ENCODE measurements around the gene PRKCE. TPM values are rescaled to one million over a fixed set of nuclear protein-coding genes. Genes with fewer than 3 reads are reported as not detected.

Gene PRKCE
- total and polyA plus RNA-seq, 7 donors: 3.0 to 22.8 (median 16.1) TPM

DNA sequence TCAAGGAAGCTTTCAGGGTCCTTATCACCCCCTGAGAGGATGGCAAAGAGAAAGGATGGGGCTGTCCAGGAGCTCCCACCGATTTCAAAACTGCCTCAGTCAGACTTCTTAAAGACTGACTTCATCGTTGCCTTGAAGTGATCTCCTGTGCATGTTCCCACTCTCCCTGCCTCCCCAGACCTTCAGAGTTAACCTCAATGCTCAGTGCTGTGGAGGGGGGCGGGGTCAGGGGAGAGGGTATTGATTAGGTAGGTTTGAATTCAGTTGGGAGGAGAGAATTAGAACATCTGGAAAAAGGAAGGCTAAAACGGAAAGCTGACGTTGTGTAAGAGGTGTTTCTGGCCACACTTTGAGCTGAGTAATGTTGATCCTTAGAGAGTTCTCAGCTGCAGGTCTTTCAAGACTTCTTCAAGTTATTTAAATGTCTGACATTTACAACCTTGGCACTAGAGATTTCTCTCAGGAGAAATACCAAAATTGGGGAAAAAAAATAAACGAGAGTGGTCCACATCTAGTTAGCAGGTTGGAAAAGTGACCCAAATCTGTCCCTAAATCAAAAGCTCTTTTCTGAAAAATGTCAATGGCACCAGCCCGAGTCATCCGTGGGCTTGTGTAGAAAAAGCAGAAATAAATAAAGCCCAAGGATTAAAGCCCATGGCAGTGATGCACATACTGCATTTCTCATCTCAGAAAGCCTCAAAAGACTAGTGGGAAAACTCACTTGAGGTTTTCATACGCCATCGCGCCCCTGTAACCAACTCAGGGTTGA is 511.0 kb downstream of the PRKCE start:
- ATAC-seq (peak in 1 of 4 donors; percentile 26), DNase-seq (no peak)
- TF ChIP-seq, protein P1, sequence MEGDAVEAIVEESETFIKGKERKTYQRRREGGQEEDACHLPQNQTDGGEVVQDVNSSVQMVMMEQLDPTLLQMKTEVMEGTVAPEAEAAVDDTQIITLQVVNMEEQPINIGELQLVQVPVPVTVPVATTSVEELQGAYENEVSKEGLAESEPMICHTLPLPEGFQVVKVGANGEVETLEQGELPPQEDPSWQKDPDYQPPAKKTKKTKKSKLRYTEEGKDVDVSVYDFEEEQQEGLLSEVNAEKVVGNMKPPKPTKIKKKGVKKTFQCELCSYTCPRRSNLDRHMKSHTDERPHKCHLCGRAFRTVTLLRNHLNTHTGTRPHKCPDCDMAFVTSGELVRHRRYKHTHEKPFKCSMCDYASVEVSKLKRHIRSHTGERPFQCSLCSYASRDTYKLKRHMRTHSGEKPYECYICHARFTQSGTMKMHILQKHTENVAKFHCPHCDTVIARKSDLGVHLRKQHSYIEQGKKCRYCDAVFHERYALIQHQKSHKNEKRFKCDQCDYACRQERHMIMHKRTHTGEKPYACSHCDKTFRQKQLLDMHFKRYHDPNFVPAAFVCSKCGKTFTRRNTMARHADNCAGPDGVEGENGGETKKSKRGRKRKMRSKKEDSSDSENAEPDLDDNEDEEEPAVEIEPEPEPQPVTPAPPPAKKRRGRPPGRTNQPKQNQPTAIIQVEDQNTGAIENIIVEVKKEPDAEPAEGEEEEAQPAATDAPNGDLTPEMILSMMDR (IDR thresholded peaks at IDR 0.05): no peak
- intact Hi-C loops (cut with DNase I): no loop called here
- peaks cover 10% of the 10 kb centered on the region for H3K4me1 ChIP-seq
- H3K27me3 ChIP-seq (ENCODE audit: insufficient read depth in 3 of 3, low read length in 2 of 3): no peaks in the 10 kb centered on the region
- H3K36me3 ChIP-seq (ENCODE audit: insufficient read depth in 1 of 2, low read depth in 1 of 2): peaks cover 0 to 5% of the 10 kb centered on the region in 2 donors
- 82 to 85% (median 83%) methylated on average over 11 of the region's 11 CpGs for WGBS, 3 donors
- H3K4me3 ChIP-seq: no peak overlapping the region
- H3K9me3 ChIP-seq: no peaks in the 10 kb centered on the region
- no peak overlapping the region for H3K27ac ChIP-seq

GRCh38 chr2:46163098-46163430 is 511.6 kb downstream of the PRKCE start:
- 90 to 98% (median 98%) methylated on average over 3 of the region's 3 CpGs for WGBS, 3 donors
- ATAC-seq (no peak), DNase-seq (no peak)
- Histone ChIP-seq H3K36me3 (ENCODE audit: insufficient read depth in 1 of 2, low read depth in 1 of 2) (peaks cover 0 to 5% of the 10 kb centered on the region in 2 donors), H3K4me1 (peaks cover 10% of the 10 kb centered on the region), H3K4me3 (no peak overlapping the region), H3K27me3 (ENCODE audit: insufficient read depth in 3 of 3, low read length in 2 of 3) (no peaks in the 10 kb centered on the region), H3K9me3 (no peaks in the 10 kb centered on the region), H3K27ac (no peak overlapping the region)
- TF ChIP-seq, protein P1 (IDR thresholded peaks at IDR 0.05): no peak
- intact Hi-C loops (cut with DNase I): no loop called here

- Histone ChIP-seq H3K27ac (peak overlapping the region; percentile 23), H3K4me1 (peaks cover 10% of the 10 kb centered on the region), H3K9me3 (no peaks in the 10 kb centered on the region), H3K36me3 (ENCODE audit: insufficient read depth in 1 of 2, low read depth in 1 of 2) (peaks cover 0 to 5% of the 10 kb centered on the region in 2 donors), H3K4me3 (no peak overlapping the region), H3K27me3 (ENCODE audit: insufficient read depth in 3 of 3, low read length in 2 of 3) (no peaks in the 10 kb centered on the region)
- no peak for ATAC-seq
- TF ChIP-seq, protein P1 (IDR thresholded peaks at IDR 0.05): no peak
- WGBS, 3 donors: 72 to 82% (median 79%) methylated on average over 8 of the region's 8 CpGs
- DNase-seq: no peak
- intact Hi-C loops (cut with DNase I): no loop called here
Observed at GRCh38 chr2:46163804-46164528, 512.5 kb downstream of the PRKCE start.

DNA sequence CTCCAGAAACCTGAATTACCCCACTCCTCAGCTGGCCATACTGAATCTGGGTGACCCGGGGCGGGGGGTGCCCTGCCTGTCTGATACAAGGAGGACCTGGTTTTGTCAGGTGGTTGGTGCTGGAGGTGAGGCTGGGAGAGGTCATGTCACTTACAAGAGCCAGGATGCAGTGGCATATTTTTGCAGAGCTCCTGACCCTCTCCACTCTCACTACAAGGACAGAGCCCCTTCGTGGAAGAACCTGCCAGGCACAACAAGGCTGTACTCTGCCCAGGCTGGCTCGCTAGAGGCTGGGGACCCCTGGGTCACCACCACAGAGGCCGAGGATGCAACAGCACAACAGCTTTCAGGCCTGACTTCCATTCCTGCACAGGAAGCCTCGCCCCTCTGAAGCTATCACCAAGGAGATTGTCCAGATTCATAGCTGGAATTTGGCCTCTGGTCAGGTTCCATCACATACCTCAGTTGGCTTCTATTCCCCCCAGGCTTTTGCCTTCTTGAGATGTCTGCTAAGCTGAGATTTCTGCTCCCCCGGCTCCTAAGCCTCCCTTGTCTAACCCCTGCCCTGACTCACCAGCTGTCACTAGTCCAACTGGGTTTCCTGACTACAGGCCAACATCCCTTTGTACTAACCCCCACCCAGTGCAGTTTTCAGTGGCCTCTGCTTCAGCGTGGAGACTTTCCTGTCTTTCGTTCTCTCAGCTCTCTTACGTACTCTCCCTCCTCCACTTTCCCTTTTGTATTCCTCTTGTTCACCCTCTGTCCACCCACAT is 513.2 kb downstream of the PRKCE start:
- Histone ChIP-seq H3K9me3 (no peaks in the 10 kb centered on the region), H3K4me1 (peaks cover 10% of the 10 kb centered on the region), H3K4me3 (no peak overlapping the region), H3K27ac (peak overlapping the region; percentile 23), H3K27me3 (ENCODE audit: insufficient read depth in 3 of 3, low read length in 2 of 3) (no peaks in the 10 kb centered on the region), H3K36me3 (ENCODE audit: insufficient read depth in 1 of 2, low read depth in 1 of 2) (peaks cover 0 to under 1% of the 10 kb centered on the region in 2 donors)
- TF ChIP-seq, protein P1 (IDR thresholded peaks at IDR 0.05): no peak
- DNase-seq (peak; percentile 77 to 78), ATAC-seq (peak; percentile 60 to 85 (median 72))
- 56 to 62% (median 61%) methylated on average over 10 of the region's 10 CpGs for WGBS, 3 donors
- intact Hi-C loops (cut with DNase I): no loop called here

All from psoas muscle (tissue), 8 donors.